HG02798 (cell line): ENCODE results near the gene KDM2B.
"Not testable (repeated sequence)": the region's sequence is repeated elsewhere in the genome, so short reads cannot be mapped to it uniquely, and the experiment has no call there.

Source experiments
- ATAC-seq: cut with Tn5 transposase; IDR thresholded peaks from one replicate; pipeline ENCODE4 v1.9.1; 2021; ENCODE audit warnings: mild to moderate bottlenecking; ENCODE audit not compliant: unreplicated experiment, poor library complexity

KDM2B gene

DNA sequence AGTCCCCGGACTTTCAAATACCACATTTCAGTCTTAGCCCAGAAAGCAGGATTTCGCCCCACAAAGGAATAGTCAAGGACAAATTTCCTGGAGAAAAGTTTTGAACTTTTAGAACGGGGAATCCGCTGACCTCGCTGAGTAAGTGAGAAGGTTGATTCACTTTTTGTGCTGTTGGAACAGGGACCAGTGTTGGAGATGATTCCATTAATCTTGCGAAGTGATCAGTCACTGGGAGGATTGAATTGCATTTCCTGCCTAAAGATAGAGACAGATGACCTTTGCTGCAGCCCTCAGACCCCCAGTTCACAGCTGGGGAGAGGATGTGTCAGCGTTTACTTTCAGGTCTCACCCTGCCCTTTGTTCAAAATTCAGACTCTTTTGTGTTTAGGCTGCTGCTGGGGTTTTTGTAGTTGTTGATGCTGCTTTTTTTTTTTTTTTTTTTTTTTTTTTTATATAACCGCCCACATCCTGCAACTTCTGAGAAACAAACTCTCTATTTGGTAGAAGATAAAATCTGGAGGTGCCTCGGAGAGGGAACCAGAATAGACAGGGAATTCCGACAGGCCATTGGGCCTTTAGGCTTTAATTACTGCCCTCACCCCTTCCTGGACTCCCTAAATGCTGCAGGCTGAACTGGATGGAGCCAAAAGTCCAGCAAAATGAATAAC lies 9.8 kb upstream of the KDM2B start:
- no peak for ATAC-seq

DNA sequence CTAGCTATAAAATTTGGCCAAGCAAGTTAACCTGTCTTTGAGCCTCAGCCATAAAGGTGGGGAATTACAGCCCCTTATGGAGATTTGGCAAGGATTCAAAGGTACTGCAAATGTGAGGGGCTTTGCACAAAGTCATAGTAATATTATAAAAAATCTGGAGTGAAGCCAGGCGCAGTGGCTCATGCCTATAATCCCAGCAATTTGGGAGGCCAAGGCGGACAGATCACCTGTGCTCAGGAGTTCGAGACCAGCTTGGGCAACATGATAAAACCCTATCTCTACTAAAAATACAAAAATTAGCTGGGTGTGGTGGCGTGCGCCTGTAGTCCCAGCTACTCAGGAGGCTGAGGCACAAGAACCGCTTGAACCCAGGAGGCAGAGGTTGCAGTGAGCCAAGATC lies 4.1 kb upstream of the KDM2B start:
- not testable (repeated sequence) for ATAC-seq

DNA sequence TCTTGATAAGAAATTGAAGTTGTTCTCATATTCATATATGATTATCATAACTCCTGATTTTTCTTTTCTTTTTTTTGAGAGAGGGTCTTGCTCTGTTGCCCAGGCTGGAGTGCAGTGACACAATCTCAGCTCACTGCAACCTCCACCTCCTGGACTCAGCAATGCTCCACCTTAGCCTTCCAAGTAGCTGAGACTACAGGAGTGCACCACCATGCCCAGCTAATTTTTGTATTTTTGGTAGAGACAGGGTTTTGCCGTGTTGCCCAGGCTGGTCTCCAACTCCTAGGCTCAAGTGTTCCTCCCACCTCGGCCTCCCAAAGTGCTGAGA lies 2.5 kb upstream of the KDM2B start:
- not testable (repeated sequence) for ATAC-seq

DNA sequence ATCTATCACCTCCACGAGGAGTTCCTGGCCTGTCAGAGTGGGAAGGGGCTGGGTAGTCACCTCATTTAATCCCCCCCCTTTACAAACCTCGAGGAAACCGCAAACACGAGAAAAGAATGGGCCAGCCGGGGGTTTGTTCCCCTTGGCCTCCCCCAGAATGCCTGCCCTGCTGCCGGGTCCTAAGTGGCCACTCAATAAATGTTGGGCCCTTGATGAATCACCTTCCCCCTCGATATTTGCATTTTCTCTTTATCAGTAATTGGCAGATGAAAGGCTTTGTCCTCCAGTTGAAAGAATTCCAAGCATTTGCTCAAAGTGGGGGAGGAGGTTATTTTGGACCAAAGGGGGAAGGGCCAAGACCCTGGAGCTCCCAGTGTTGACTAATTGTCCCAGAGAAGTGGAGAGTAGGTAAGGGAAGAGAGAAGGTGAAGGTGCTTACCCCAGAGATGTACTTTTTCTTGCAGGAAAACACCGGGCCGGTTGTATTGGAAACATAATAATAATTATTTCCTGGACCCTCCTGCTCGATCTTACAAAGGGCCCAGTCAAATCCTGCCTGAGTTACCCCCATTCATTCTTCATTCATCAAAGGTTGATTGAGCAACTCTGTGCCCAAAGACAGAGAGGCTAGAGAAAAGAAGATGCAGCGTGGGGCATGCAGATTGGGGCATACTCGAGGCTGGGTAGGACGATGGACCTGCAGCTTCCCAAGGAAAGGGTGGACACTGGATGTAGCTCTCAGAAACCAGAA lies 1.9 kb upstream of the KDM2B start:
- no peak for ATAC-seq

DNA sequence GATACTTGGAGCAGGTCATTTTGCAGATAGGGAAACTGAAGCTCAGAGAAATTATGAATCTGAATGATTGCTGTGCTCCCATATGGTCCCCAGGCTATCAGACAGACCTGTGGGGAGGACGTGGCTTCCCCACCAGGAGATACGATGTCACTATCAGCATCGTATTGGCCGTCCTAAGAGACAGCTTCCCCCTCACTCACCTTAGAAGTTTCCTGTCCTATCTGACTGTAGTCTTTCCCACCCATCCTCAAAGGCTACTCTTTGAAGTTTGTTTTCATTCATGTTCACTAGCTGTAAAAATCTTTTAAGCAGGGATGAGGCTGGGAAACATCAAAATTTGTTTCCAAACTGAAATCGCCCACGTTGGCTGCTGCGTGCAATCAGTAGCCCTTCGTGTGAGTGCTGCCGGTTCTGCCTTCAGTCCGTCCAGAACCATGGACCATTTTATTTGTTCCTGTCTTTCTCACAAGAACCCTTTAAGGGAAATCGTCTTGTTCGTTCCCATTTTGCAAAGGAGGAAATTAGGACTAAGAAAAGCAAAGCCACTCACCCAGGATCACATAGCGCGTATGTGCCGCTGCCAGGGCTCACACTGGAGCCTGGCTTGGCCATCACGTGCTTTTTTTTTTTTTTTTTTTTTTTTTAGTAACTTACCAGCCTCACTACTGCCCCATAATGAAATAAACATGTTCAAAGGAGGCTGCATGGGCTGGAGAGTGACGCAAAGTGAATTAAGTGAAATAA lies 1.0 kb upstream of the KDM2B start:
- no peak for ATAC-seq

DNA sequence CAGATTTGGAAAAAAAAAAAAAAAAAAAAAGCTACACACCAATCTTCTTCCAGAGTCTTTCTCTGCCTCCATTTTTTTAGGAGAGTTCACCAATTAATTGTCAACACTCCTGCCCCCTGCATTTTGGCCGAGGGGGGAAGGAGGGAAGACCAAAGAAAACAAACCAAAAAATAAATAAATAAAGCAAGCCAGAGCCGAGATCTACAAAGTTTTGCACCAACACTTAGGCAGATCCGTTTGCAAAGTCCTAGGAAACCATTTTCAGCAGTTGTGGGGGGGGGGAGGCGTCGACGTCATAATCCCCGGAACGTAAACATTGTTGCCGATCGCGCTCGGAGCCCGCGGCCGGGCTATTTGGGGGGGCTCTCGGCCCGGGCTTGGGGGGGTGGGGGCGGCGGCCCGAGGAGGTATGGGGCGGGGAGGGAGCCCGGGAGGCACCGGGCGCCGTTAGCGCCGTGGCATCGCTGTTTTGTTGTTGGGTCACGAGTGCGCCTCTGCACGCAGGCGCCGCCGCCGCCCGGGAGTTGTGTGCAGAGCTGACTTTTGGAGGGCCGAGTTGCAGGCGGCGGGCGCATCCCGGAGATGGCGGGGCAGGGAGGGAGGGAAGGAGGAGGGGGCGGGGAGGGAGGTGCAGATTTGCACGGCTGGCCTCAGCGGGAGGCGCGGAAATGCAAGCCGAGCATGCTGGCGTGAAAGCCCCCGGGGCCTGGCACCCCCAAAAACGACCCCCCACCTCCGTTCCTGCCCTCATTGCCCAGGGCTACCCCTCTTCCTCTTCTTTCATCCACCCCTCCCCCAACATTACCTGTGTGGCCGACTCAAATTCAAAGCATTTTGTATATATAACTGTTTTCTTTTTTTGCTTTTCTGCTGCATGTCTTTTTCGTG lies 598 bp downstream of the KDM2B start:
- ATAC-seq, result peak; percentile 47

DNA sequence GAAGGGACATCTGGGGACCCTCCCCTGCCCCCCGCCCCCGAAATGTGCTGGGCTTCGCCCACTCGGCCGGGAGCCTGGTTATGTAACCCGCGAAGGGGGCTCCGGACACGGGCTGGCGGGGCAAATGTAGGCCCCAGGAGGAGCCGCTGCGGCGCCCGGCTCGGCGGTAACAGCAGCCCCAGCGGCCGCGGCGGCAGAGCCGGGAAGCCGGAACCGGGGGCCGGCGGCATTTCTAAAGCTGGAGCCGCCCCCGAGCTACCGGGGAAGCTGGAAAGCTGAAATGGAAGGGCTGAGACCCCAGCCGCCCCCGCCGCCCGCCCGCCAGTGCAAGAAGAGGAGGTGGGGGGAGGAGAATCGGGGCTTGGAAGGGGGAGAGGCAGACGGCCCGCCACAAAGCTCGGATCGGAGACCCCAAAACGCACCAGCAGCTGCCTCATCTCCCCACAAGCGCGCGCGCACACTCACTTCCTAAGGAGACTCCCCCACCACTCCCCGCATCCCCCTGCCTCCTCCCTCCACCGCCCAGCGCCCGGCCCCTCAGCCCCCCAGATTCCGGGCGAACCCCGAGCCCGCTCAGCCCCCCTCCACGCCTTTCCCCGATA lies 1.5 kb downstream of the KDM2B start:
- ATAC-seq, result no peak

DNA sequence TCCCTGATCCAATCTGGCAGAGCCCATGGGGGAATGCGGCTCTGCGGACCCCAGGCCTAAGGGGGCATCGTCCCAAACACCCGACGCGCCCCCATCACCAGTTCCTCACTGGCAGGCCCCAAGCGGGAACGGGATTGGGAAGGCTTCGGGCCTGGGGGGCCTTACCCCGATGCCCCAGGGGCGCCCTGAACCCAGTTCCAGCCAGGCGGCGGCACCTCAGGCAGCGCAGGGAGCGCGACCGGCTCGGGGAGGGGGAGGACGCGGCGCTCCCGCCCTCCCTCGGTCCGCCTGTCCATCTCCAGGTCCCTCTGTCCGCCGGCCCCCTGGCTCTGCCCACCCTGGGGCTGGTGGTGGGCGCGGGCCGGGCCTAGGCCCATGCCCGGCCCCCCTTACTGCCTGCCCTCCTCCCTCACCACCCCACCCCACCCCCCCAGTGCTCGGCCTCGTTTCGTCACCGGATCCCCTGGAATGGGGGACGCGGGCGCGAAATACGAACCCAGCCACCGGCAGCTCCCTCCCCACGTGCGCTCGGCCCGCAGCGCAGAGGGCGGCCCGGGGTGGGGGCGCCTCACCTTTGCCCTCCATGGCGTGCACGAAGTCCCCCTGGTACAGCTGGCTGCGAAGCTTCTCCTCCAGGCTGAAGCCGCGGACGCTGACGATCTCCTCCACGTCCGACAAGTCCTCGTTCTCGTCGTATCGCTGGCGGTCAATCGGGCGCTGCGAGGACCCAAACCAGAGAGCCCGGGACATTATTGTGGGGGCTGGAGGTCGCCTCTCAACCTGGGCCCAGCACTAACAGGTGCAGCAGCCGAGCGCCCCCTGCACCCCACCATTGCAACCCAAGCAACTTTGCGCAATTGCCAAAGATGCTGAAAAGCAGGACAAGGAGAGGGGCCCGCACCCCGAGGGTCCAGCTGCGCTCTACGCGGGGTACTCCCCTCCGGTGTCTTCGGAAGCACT lies 2.3 kb downstream of the KDM2B start:
- no peak for ATAC-seq

DNA sequence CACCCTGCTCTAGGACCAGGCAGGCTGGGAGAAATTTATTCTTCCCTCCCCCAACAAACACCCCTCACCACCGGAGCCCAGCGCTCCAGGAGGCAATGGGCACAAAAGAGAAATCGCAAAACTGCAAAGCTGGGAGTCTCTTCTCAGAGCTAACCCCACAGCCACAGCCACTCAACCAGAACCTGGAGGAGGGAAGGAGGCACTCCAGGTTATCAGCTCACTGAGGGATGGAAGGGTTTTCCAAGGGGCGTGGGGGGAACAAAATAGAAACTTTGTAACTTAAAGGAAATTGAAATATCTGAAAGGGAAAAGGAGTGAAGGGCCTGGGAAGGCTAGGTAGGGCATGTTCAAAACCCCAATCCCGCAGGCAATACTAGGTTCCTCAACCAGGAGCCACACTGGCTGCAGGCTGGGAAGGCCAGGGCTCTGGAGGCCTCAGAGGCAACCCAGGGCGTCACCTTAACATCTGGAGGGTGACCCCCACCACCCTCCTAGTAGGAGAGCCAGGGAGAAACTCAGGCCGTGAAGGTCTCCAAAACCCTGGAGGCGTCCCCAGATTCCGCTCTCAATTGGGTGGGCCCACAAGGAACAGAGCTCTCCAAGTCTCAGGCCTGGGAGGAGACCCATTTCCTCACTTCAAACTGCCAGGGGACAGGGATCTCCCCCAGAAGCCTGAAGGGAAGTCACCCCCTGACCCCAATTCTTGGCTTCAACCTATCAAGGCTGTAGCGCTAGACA lies 3.2 kb downstream of the KDM2B start:
- no peak for ATAC-seq

DNA sequence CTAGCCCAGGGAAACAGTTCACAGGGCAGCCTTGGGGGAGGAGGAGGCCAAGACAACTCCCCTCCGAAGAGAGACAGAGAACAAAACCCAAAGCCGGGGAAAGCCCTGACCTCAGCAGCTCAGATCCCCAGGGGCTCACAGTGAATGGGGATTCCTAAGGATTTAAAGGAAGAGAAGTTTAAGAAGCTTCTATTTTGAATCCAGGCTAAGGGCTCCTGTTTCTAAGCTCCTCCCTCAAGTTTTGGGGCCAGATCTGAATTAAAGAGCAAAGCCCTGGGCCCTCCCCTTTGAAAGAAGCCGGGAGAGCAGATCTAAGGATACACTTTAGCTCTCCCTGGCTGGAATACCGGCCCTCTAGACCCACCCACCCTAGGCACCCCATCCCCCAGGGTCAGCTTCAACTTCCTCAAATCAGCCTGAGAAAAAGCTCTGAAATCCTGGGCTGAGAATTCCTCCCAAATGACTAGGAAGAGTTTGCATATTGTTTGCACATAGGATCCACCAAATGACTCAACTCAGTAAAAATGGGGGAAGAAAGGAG lies 3.9 kb downstream of the KDM2B start:
- ATAC-seq, result no peak

DNA sequence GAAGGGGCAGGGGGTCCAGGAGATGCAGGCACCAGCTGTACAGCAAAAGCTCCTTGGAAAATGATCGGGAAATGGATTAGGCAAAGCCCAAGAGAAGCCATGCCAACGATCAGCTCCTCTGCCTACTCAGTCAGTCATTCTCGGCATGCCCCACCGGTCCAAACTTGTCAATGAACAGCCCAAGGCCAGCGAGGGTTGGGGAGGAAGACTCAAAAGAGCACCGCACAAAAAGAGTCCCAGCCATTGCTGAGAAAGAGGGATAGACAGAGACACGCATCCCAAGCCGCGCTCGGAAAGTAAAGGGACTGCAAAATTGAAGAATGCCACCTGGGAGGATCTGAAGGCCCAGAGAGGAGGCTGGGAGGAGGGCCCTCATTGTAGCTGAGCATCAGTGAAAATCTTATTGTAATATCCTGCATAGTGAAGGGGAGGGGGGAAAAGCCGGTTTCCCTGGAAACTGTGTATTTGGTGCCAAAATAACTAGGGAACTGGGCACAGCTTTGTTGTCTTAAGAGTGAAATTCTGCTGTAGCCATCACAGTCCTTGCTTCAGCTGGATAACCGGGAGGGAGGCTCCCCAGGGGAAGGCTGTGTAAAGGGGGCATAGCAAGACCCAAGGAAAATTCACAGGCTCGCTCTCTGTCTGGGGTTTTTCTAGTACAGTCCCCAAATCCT lies 4.7 kb downstream of the KDM2B start:
- ATAC-seq, result no peak

DNA sequence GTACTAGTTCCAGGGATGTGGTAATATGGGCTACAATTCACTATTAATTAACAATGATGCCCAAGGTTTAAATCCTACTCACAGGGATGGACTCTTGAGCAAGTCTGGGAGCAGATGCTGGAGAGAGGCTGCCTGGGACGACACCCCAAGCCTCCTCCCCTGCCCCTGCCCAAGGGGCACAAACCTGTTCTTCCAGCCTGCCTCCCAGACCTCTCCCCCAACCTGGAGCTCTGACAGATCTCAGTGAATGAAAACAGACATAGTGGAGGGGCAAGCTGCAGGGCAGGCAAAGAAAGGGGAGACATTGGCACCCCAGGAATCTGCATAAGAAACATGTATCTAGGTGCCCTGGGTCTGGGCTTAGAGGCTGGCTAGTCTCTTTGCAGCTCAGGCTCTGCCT lies 5.8 kb downstream of the KDM2B start:
- no peak for ATAC-seq

DNA sequence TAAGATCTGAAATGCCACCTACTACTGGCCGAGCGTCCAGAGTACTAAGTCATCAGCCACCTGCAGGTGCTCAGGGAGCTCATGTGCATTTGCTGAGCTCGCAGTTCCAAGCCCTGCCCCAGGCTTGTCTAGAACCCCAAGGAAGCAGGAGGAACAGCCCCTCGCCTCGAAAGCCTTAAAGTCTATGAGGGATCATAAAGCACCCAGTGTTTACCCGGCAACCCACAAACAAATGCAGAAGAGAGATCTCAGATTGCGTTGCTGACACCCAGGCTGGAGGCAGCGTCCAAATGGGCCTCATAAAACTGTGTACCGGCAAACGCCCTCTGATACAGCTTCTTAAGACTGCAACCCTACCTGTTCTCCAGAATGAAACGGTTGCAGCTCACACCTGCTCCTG lies 6.8 kb downstream of the KDM2B start:
- ATAC-seq, result no peak

DNA sequence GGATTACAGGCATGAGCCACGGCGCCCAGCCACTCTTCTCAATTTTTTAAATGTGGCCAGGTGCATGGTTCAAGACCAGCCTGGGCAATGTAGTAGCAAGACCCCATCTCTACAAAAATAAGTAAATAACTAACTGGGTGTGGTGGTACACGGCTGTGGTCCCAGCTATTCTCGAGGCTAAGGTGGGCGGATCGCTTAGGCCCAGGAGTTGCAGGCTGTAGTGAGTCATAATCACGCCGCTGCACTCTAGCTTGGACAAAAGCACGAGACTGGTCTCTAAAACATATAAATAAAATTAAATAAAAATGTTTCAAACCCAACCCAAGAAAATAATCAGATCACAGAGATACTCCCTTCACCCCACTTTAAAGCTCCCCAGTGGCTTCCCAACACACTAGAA lies 8.9 kb downstream of the KDM2B start:
- no peak for ATAC-seq

DNA sequence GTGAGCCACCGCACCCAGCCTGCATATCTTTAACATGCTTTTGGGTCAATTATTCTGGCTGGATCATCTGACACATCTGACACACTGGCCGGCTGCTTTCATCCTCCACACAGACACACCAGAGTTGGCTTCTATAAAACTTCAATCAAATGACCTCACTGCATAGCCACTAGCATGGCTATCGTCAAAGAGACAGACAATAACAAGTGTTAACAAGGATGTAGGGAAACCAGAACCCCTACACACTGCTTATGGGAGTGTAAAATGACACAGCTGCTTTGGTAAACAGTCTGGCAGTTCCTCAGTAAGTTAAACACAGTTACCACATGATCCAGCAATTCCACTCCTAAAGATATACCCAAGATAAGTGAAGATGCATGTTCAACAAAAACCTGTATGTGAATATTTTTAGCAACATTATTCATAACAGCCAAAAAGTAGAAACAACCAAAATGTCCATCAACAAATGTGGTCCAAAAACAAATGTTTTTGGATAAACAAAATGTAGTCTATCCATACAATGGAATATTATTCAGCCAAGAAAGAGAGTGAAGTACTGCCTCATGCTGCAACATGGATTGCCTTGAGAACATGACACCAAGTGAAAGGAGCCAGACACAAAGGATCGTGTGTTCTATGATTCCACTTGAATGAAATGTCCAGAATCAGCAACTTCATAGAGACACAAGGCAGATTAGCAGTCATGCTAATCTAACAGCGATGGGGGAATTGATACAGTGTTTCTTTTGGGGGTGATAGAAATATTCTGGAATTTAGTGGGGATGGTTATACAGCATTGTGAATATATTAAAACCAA lies 10.1 kb downstream of the KDM2B start:
- no peak for ATAC-seq

DNA sequence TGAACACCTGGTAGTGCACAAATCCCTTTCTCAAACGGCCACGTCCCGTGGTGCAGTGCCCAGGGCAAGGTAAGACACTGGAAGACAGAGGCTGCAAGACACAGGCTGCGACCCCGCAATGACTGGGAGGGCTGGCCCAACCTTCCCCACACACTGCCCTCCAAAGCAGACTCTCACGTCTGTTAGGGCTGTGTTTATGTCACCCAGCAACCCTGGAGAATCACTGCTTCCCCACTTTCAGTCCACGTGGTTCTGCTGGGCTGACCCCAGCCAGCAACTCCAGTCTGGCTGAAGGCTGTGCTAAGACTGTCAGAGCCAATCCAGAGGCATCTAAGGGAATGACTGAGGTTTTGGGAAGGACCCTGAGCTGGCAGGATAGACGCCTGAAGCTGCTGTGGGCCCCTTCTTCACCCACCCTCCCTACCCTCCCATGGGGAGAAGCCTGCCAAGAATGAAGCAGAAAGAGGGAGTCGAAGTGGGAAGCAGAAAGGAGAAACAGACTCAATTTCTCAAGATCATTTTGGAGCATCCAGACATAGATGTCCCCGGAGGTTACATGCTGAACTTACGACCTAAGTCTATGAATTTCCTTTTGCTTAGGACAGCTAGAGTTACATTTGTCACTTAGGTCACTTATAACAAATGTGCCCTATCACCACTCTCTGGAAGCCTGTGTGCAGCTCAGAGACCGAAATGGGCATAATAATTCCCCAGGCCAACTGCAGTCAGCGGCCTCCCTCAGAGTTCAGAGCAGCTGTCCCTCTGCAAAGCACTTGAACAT lies 11.7 kb downstream of the KDM2B start:
- no peak for ATAC-seq
